GM18517 (cell line): ENCODE data around the gene PRICKLE3.
A peak's percentile ranks its signal among the peaks of the same experiment; 100 is the strongest.
"Not testable (repeated sequence)": the region's sequence is repeated elsewhere in the genome, so short reads cannot be mapped to it uniquely, and the experiment has no call there.

Experiments used
- ATAC-seq: cut with Tn5 transposase; IDR thresholded peaks from one replicate; pipeline ENCODE4 v1.9.1; 2021; ENCODE audit warnings: mild to moderate bottlenecking, moderate library complexity; ENCODE audit not compliant: unreplicated experiment

The PRICKLE3 gene

GRCh38 chrX:49183701-49184281, 2.4 kb downstream of the PRICKLE3 start:
- no peak for ATAC-seq

- ATAC-seq: no peak
These were observed 6.8 kb downstream of the PRICKLE3 start for GRCh38 chrX:49179358-49179757.

GRCh38 chrX:49178537-49178936, 7.6 kb downstream of the PRICKLE3 start:
- ATAC-seq: no peak

DNA sequence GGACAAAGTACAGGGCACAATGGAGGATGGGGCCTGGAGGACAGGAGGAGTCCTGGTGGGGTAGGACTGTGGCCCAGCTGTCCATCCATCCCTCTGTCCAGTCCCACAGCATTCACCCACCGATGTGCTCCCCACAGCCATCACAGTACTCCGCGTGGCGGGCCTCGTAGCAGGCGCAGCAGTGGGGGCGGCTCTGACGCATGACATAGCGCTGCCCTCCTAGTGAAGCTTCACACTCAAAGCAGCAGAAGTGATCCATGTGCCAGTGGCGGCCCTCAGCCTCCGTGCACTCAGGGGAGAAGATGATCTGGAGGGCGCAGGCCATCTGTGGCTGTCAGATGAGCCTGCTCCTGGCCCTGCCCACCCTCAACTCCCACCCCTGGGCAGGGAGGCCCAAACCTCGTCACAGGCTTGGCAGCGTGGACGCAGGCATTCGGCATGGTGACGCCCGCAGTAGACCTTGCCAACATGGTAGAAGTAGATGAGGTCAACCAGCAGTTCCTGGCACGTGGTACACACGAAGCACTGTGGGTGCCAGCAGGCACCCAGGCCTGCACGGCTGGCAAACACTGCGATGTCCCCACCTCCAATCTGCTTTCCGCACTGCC, 8.2 kb downstream of the PRICKLE3 start:
- no peak for ATAC-seq

DNA sequence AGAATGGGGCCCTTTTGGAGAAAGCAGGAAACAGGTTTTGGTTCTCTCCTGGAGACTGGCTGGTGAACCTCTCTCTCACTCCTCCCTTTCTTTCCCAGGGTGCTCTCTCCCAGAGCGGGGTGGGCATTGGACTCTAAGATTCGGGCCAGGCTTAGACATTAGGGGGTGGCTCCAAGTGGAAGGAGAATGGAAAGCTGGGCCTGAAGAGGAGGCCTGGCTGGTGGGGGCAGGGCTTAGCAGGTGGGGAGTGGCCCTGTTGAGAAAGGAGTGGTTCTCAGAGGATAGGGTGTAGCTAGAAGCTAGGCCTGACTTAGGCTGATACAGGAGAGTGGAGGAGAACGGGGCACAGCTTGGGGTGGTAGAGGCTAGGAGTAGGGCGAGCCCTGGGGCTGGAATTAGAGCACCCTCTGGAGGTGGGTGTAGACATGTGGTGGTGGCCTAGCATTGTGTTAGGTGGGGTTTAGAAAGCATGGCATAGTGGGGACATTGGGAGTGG, 8.8 kb downstream of the PRICKLE3 start:
- no peak for ATAC-seq

GRCh38 chrX:49176421-49177326, 9.5 kb downstream of the PRICKLE3 start:
- ATAC-seq: no peak

DNA sequence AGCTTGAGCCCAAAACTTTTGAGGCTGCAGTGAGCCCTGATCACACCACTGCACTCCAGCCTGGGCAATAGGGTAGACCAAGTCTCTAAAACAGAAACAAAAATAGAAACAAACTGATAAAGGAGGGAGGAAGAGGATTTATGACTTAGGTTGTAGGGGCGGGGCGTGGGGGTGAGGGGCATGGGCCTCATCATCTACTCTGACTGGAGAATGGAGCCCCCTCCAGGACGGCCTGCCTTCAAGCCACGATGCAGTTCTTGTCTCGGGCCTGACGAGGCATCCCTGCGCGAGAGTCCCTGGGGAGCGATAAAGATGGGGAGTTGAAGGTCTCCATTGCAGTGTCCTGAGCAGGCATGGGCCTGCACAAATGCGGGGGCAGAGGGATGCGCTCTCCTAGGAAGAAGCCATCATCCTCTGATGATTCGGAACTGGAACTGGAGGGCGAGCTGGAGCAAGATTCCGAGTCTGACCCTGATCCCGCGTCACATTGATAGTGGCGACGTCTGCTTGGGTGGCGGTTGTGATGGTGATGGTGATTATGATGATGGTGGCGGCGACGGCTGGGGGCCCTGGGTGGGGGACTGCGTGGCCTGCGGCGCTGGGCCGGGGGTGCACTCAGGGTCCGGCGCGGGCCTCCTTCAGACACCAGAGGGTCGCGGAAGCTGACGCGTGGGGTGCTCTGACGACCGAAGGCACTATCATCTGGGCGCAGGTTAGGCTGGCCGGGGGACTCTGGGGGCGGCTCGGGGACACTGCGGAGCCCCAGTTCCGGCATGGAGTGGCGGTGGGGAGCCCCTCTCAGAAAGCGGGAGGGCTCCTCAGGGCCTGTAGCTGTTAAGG, 10.5 kb downstream of the PRICKLE3 start:
- ATAC-seq: no peak

GRCh38 chrX:49174723-49175122, 11.4 kb downstream of the PRICKLE3 start:
- ATAC-seq: no peak

GRCh38 chrX:49173544-49173943, 12.6 kb downstream of the PRICKLE3 start:
- ATAC-seq: not testable (repeated sequence)

DNA sequence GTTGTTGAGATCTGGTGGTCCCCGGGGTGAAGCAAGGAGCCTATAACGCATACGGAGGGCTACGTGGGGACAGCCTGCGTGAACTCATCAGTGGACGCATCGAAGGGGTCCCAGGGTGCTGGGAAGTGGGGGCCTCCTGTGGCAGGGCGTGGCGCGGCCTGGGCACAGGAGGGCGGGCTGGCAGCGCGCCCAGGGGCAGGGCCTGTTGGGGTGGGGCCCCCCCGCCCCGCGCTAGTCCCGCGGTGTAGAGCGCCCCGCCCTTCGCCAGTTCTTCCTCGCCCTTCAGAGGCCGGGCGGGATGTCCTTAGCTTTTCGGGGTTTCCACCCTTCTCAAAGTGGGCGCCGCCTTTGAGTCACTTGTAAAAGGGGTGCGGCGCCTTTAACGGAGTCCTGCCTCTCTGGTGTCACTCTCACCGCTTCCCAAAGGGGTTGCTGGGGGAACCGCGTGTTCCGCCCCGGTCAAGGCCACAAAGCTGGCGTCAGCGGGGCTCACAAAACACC, 13.8 kb downstream of the PRICKLE3 start:
- peak; percentile 63 for ATAC-seq

DNA sequence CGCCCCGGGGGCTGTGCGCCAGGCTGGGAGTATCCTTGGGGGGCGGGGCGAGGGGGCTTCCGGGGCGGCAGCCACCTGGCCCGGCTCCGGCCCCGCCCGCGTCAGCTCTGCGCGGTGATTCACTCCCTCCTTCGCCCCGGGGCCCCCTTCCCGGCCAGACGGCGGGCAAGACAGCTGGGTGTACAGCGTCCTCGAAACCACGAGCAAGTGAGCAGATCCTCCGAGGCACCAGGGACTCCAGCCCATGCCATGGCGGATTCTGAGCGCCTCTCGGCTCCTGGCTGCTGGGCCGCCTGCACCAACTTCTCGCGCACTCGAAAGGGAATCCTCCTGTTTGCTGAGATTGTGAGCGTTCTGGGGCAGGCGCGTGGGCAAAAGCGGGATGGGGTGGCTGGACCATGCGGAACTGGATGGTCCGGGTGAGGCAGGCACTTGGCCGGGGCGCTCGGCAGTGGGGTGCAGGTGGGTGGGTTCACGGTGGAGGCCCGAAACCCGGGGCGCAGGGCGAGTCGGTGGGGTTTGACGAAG, 14.4 kb downstream of the PRICKLE3 start, which contains the start of gene PLP2:
PLP2 (plus strand) TSS at position 147 of the 528 bp plus-strand sequence; CDS start at position 250, 103 bp downstream.
- no peak for ATAC-seq

GRCh38 chrX:49167740-49168108, 18.4 kb downstream of the PRICKLE3 start:
- ATAC-seq: no peak

- peak; percentile 16 for ATAC-seq
These were observed 19.0 kb downstream of the PRICKLE3 start for GRCh38 chrX:49166914-49167739.

DNA sequence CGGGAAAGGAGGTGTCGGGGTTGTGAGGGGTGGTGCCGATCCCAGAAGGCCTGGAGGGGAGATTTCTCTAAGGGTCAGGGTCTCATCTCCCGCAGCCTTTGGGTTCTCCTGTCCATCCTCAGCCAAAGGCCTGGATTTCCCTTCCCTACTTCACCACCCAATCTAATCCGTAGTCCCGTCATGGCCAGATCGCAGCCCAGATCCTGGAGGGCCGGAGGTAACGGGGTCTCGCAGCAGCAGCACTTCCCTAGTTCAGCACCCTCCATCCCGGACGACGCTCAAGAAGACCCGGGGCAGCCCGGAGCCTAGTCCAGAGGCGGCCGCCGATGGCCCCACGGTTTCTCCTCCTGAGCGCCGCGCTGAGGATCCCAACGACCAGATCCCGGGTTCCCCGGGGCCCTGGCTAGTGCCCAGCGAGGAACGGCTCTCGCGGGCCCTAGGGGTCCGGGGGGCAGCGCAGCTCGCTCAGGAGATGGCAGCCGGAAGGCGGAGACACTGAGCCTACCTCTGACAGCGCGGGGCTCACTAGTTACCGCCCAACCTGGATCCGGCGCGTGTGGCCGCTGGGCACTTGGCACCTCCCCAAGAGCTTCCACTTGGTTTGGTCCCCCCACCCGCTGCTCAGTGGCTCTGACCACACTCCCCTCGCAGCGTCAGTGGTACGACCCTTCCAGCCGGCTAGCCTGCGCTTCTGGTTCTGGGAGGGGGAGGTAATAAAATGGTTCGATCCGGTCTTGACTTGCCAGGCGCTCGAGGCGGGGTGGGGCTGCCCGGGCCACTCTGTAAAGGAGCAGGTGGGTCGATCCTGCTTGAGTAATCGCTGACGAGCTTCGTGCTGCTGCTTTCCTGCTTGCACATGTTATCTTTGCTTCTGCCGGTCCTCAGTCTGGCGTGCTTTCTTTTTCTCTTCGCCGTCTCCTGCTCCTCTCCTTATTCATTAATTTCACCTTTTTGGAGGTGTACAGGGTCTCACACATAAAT, 20.0 kb downstream of the PRICKLE3 start:
- peak; percentile 52 for ATAC-seq

- ATAC-seq: no peak
These were observed 21.4 kb downstream of the PRICKLE3 start for GRCh38 chrX:49164589-49165360.

GRCh38 chrX:49163555-49164419, 22.4 kb downstream of the PRICKLE3 start:
- ATAC-seq: peak; percentile 45

- ATAC-seq: no peak
These were observed 23.6 kb downstream of the PRICKLE3 start, which contains the start of gene MAGIX for GRCh38 chrX:49162620-49163019. MAGIX (plus strand) TSS chrX:49162758; CDS start chrX:49162890, 132 bp downstream.
